Calu3 (cell line): Measurements from ENCODE around the gene RND1. TPM values are rescaled to one million over a fixed set of nuclear protein-coding genes. Genes with fewer than 3 reads are reported as not detected.
A peak's percentile ranks its signal among the peaks of the same experiment; 100 is the strongest.

ENCODE experiments used
- BruUV-seq: library from RNA; stranded (reverse); fragments of 400-500 nt; replicated peaks from 2 replicates; lab custom pipeline; 2021; lab: Mats Ljungman, UMichigan
- CTCF ChIA-PET: fragments of 300-600 bp; sonication (Branson Sonifier 250); formaldehyde crosslinking; loops from one replicate; lab custom pipeline; 2022; ENCODE audit warnings: antibody characterized with exemption; lab: Charles Lee
- DNase-seq: peaks from one replicate; pipeline ENCODE4 v3.0.0; 2022
- H3K27ac Mint-ChIP-seq: one replicate; pipeline ENCODE4 v1.8.0; 2022; ENCODE audit warnings: mixed read lengths; ENCODE audit not compliant: unreplicated experiment
- H3K27me3 Mint-ChIP-seq: one replicate; pipeline ENCODE4 v1.8.0; 2022; ENCODE audit warnings: mixed read lengths; ENCODE audit not compliant: unreplicated experiment
- H3K36me3 Mint-ChIP-seq: one replicate; pipeline ENCODE4 v1.8.0; 2022; ENCODE audit warnings: mild to moderate bottlenecking, moderate library complexity, mixed read lengths; ENCODE audit not compliant: insufficient read depth, unreplicated experiment
- H3K4me1 Mint-ChIP-seq: one replicate; pipeline ENCODE4 v1.8.0; 2022; ENCODE audit warnings: mild to moderate bottlenecking, low read depth, mixed read lengths; ENCODE audit not compliant: unreplicated experiment
- H3K4me3 Mint-ChIP-seq: one replicate; pipeline ENCODE4 v1.8.0; 2022; ENCODE audit warnings: mild to moderate bottlenecking, low read depth, moderate library complexity, mixed read lengths; ENCODE audit not compliant: unreplicated experiment
- H3K9me3 Mint-ChIP-seq: one replicate; pipeline ENCODE4 v1.8.0; 2022; ENCODE audit warnings: low read depth, mixed read lengths; ENCODE audit not compliant: unreplicated experiment
- intact Hi-C: fragments of 100-400 bp; cut with micrococcal nuclease; formaldehyde crosslinking; loops from one replicate; pipeline ENCODE4 v1.10.0; 2022; ENCODE audit not compliant: unreplicated experiment
- total RNA-seq: library from RNA; stranded (reverse); gene quantifications from 2 replicates; pipeline ENCODE4 v1.2.3, GENCODE V29; 2022
- TF ChIP-seq, protein P1 (sequence below): fragments of 200-600 bp; IDR thresholded peaks from one replicate; pipeline ENCODE4 v1.8.0; 2022; ENCODE audit warnings: antibody characterized with exemption; ENCODE audit not compliant: unreplicated experiment

RND1 gene
- total RNA-seq, 1 experiment from 2014 or later = 14.2 TPM

DNA sequence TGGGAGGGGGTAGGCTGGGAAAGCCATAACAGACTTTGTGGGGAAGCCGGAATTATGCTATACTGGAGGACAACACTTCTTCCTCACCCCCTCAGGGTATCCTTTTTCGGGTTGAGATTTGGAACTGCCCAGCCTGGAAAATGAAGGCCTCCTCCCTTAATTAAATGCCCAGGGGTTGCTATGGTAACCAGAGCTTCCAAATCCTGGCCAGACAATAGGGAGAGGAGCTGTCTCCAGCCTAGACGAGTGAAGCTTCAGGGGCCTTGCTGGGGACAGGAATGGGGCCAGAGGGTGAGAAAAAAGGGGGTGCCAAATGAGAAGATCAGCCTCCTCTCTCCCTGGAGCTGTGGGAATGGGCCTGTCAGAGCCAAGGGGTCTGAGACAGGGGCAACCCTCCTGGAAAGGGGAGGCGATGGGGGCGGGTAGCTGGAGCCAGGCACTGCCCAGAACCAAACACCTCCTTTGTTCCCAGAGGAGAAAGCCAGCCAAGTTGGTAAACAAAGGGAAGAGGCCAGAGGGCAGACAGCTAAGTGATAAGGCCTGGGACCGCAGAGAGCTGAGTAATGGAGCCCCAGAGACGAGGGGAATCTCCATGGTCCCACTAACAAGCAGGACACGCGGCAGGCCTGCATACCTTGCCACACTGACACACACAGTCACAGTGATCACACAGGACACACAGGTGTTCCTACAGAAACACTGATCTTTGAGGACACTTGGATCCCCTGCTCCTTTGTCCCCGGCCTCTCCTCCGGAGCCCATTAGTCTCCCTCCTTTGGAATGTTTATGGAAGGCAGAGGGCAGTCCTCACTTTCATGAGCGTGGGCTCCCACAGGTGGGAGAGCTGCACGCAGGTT lies 17.9 kb upstream of the RND1 start:
- intact Hi-C loops = no loop called here

DNA sequence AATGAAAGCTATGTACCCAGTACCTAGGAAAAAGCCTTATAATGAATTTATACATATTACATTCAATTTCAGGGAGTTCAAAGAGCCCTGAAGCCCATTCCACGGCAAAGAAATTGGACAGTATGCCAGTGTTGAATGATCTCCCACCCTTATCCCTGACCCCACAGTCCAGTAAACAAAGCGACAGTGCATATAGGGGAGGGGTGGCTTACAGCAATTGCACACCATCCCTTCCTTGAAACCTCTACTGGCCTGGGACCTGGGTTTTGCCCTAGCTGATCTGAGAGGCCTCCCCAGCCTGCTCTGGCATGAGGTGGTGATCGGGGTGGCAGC lies 17.3 kb upstream of the RND1 start:
- Mint-ChIP-seq H3K4me1 (peaks cover 33% of the 10 kb centered on the region), H3K36me3 (peaks cover 4% of the 10 kb centered on the region), H3K4me3 (no peak overlapping the region), H3K27me3 (peaks cover 7% of the 10 kb centered on the region), H3K9me3 (no peaks in the 10 kb centered on the region), H3K27ac (no peak overlapping the region)
- BruUV-seq = no TSS peak
- intact Hi-C loops = no loop called here
- TF ChIP-seq, protein P1, sequence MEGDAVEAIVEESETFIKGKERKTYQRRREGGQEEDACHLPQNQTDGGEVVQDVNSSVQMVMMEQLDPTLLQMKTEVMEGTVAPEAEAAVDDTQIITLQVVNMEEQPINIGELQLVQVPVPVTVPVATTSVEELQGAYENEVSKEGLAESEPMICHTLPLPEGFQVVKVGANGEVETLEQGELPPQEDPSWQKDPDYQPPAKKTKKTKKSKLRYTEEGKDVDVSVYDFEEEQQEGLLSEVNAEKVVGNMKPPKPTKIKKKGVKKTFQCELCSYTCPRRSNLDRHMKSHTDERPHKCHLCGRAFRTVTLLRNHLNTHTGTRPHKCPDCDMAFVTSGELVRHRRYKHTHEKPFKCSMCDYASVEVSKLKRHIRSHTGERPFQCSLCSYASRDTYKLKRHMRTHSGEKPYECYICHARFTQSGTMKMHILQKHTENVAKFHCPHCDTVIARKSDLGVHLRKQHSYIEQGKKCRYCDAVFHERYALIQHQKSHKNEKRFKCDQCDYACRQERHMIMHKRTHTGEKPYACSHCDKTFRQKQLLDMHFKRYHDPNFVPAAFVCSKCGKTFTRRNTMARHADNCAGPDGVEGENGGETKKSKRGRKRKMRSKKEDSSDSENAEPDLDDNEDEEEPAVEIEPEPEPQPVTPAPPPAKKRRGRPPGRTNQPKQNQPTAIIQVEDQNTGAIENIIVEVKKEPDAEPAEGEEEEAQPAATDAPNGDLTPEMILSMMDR = no peak
- CTCF ChIA-PET = interaction anchor here (0.7 to 1.9 kb wide), 5 partner anchors 15 to 527 kb away, joined by 3 to 10 read pairs (median 4); partner anchors contain the start of gene DDX23
- no peak for DNase-seq

More for the DNA sequence above, 17.9 kb upstream of the RND1 start:
- Mint-ChIP-seq H3K4me3 (no peak overlapping the region), H3K9me3 (no peaks in the 10 kb centered on the region), H3K4me1 (peaks cover 33% of the 10 kb centered on the region), H3K27me3 (peaks cover 7% of the 10 kb centered on the region), H3K27ac (no peak overlapping the region), H3K36me3 (peaks cover 4% of the 10 kb centered on the region)
- DNase-seq = peak; percentile 21
- no TSS peak for BruUV-seq
- TF ChIP-seq, protein P1 = no peak
- CTCF ChIA-PET = interaction anchor here (0.7 to 1.9 kb wide), 4 partner anchors 16 to 528 kb away, joined by 3 to 10 read pairs (median 6); partner anchors contain the start of gene DDX23

DNA sequence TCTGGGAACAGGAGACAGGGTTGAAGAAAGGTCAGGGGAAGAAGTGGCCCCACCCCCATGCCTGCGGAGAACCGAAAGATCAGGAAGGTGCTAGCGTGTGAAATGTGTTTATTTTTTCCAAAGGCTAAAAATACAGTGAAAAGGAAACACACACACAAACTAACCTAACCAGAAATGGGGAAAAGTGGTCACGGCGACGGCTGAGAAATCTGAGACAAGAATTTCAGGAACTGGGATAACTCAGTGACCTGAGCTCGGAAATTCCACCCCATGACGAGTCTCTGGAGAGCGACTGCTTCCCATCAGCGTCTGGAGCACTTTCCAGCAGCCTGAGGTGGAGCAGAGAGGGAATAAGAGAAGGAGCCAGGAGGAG lies 16.6 kb upstream of the RND1 start:
- intact Hi-C loops = no loop called here
- CTCF ChIA-PET = interaction anchor here (0.8 to 1.9 kb wide), 3 partner anchors 14 to 29 kb away, joined by 3 to 10 read pairs (median 4); partner anchors contain the start of genes DDX23 and RND1
- Mint-ChIP-seq H3K4me3 (peak overlapping the region; percentile 50), H3K27ac (peak overlapping the region; percentile 85), H3K36me3 (peaks cover 4% of the 10 kb centered on the region), H3K27me3 (peaks cover 7% of the 10 kb centered on the region), H3K4me1 (peaks cover 33% of the 10 kb centered on the region), H3K9me3 (no peaks in the 10 kb centered on the region)
- peak; percentile 20 for DNase-seq
- BruUV-seq = no TSS peak
- TF ChIP-seq, protein P1 = no peak

DNA sequence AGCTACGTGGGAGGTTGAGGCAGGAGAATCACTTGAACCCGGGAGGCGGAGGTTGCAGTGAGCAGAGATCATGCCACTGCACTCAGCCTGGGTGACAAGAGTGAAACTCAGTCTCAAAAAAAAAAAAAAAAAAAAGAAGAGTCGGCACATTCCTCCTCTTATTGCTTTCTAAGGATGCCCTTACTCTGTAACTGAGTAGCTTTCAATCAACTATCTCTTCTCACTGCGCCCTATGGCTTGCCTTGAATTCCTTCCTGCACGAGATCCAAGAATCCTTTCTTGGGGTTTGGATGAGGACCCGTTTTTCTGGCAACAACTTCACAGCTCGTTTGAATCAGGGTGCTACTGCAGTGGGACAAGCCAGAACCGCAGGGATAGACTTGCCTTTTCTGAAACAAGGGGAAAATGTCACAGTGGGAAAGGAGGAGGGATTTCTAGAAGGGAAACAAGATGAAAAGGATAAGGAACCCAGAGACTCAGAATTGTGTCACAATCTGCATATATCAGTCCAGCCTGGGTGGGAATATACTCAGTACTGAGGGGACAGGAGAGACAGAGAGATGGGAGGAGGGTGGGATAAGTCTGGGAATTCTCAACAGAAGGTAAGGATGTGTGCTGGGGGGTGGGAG lies 16.1 kb upstream of the RND1 start:
- Mint-ChIP-seq H3K36me3 (peaks cover 4% of the 10 kb centered on the region), H3K4me1 (peaks cover 33% of the 10 kb centered on the region), H3K4me3 (peak overlapping the region; percentile 50), H3K27ac (peak overlapping the region; percentile 85), H3K9me3 (no peaks in the 10 kb centered on the region), H3K27me3 (peaks cover 7% of the 10 kb centered on the region)
- TF ChIP-seq, protein P1 = no peak
- CTCF ChIA-PET = interaction anchor here (0.8 to 1.9 kb wide), 4 partner anchors 14 to 43 kb away, joined by 3 to 10 read pairs (median 4); partner anchors contain the start of genes DDX23, FKBP11 and RND1
- BruUV-seq = no TSS peak
- intact Hi-C loops = no loop called here
- DNase-seq = no peak
